Gastrocnemius medialis (tissue), 4 donors: ENCODE data around the gene PRM1. TPM values are rescaled to one million over a fixed set of nuclear protein-coding genes. Genes with fewer than 3 reads are reported as not detected.
"Not testable (repeated sequence)": the region's sequence is repeated elsewhere in the genome, so short reads cannot be mapped to it uniquely, and the experiment has no call there.

Experiments
- ATAC-seq, 2 donors: fragments of 150-250 bp; one replicate each; pipeline ENCODE4 v1.9.1; 2016
- DNase-seq, 2 donors: peaks; one replicate each; pipeline ENCODE4 v3.0.0-alpha.2; 2019
- H3K27ac ChIP-seq, 4 donors: fragments of 200-600 bp; sonication (generic); 1 replicate in 1 of 4; 2 replicates in 3 of 4; pipeline ENCODE4 v1.5.1; 2016 to 2018; ENCODE audit warnings: mild to moderate bottlenecking in 2 of 4, moderate library complexity in 1 of 4
- H3K27me3 ChIP-seq, 3 donors: fragments of 200-600 bp; sonication (generic) in 2 of 3; 1 replicate in 1 of 3; 2 replicates in 2 of 3; pipeline versions ENCODE4 v1.5.1 to v1.6.0; 2016 to 2019; ENCODE audit warnings: mild to moderate bottlenecking in 1 of 3, moderate library complexity in 1 of 3
- H3K36me3 ChIP-seq, 2 donors: fragments of 200-600 bp; sonication (generic) in 1 of 2; one replicate each; pipeline ENCODE4 v1.5.1; 2017 to 2018
- H3K4me1 ChIP-seq, 2 donors: fragments of 200-600 bp; sonication (generic) in 1 of 2; one replicate each; pipeline ENCODE4 v1.5.1; 2016 to 2017; ENCODE audit warnings: mild to moderate bottlenecking in 2 of 2
- H3K4me3 ChIP-seq, 4 donors: fragments of 200-600 bp; sonication (generic) in 3 of 4; 1 replicate in 1 of 4; 2 replicates in 3 of 4; pipeline ENCODE4 v1.5.1; 2016 to 2019; ENCODE audit warnings: mild to moderate bottlenecking in 2 of 4
- H3K9me3 ChIP-seq, 3 donors: fragments of 200-600 bp; sonication (generic) in 2 of 3; 1 replicate in 1 of 3; 2 replicates in 2 of 3; pipeline ENCODE4 v1.5.1; 2016 to 2019
- POLR2A ChIP-seq, 2 donors: fragments of 450-650 bp; IDR thresholded peaks; one replicate each; pipeline ENCODE4 v1.6.1; 2017; ENCODE audit warnings: antibody characterized with exemption in 2 of 2, mild to moderate bottlenecking in 2 of 2, moderate library complexity in 2 of 2
- in situ Hi-C, 4 donors: fragments of 200-750 bp; cut with MboI; loops; one replicate each; pipeline versions ENCODE4 v1.15.0 to v1.8.0; 2017; ENCODE audit warnings: low sequenced_read_pairs in 4 of 4
- intact Hi-C: fragments of 100-400 bp; cut with DNase I; formaldehyde crosslinking; loops from one replicate; pipeline ENCODE4 v1.15.1; 2023; ENCODE audit warnings: low total_unique reads
- total RNA-seq, 4 donors: library from RNA; depleted of rRNA; stranded (reverse); fragments of >200 nt; gene quantifications; one replicate each; pipeline versions ENCODE4 v1.1.0 to v1.2.3, GENCODE V29; 2016
- TF ChIP-seq, protein P1 (sequence below), 5 experiments: fragments of 450-650 bp in 3 of 5; fragments of 200-600 bp in 2 of 5; sonication (generic) in 2 of 5; IDR thresholded peaks in 4 of 5; conservative IDR thresholded peaks in 1 of 5; 1 replicate in 4 of 5; 2 replicates in 1 of 5; pipeline ENCODE4 v1.5.1; 2016 to 2019; ENCODE audit warnings: antibody characterized with exemption in 5 of 5, mild to moderate bottlenecking in 3 of 5, moderate library complexity in 3 of 5

The PRM1 gene
- total RNA-seq, 4 donors from 2014 or later, result not detected

DNA sequence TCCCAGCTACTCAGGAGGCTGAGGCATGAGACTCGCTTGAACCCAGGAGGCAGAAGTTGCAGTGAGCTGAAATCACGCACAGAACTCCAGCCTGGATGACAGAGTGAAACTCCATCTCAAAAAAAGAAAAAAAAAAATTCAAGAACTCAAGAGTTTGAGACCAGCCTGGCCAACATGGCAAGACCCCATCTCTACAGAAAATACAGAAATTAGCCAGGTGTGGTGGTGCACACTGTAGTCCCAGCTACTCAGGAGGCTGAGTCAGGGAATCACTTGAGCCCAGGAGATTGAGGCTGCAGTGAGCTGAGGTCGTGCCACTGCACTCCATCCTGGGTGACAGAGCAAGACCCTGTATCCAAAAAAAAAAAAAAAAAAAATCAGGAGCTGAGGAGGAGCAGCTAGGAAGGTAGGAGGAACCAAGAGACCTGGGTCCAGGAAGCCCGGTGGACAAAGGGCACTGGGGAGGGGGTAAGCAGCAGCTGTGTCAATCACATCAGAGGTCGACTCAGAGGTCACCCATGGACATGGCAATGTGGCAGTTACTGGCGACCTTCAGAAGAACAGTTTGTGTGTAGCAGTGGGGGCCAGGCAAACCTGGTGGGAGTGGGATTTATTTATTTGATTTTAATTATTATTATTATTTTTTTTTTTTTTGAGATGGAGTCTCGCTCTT, 11.1 kb upstream of the PRM1 start:
- no peak for ATAC-seq
- TF ChIP-seq, protein P1, sequence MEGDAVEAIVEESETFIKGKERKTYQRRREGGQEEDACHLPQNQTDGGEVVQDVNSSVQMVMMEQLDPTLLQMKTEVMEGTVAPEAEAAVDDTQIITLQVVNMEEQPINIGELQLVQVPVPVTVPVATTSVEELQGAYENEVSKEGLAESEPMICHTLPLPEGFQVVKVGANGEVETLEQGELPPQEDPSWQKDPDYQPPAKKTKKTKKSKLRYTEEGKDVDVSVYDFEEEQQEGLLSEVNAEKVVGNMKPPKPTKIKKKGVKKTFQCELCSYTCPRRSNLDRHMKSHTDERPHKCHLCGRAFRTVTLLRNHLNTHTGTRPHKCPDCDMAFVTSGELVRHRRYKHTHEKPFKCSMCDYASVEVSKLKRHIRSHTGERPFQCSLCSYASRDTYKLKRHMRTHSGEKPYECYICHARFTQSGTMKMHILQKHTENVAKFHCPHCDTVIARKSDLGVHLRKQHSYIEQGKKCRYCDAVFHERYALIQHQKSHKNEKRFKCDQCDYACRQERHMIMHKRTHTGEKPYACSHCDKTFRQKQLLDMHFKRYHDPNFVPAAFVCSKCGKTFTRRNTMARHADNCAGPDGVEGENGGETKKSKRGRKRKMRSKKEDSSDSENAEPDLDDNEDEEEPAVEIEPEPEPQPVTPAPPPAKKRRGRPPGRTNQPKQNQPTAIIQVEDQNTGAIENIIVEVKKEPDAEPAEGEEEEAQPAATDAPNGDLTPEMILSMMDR (IDR thresholded peaks at IDR 0.05 in 4 of 5, conservative IDR thresholded peaks at IDR 0.05 in 1 of 5), result no peak
- no peak for TF ChIP-seq POLR2A (IDR thresholded peaks at IDR 0.05)
- in situ Hi-C loops, result no loop called here

DNA sequence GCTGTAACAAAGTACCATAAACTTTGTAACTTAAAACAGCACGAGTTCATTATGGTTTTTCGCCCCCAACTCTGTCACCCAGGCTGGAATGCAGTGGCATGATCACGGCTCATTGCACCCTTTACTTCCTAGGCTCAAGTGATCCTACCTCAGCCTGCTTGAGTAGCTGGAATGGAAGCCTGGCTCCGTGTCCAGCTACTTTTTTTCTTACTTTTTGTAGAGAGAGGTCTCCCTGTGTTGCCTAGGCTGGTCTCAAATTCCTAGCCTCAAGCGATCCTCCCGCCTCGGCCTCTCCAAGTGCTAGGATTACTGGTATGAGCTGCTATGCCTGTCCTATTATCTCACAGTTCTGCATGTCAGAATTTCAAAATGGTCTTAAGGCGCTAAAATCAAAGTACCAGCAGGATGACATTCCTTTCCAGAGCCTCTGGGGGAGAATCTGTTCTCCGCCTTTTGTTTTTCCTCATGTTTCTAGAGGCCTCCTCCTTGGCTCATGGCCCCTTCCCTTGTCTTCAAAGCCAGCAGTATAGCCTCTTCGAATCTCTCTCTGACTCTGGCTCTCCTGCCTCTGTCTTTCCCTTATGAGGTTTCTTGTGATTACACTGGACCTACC, 10.1 kb upstream of the PRM1 start:
- H3K27ac ChIP-seq, result no peak overlapping the region
- no peak for ATAC-seq
- no peaks in the 10 kb centered on the region for H3K9me3 ChIP-seq
- in situ Hi-C loops (no loop called here), intact Hi-C loops (no loop called here)
- no peaks in the 10 kb centered on the region for H3K36me3 ChIP-seq
- no peaks in the 10 kb centered on the region for H3K27me3 ChIP-seq
- H3K4me1 ChIP-seq, result no peaks in the 10 kb centered on the region
- DNase-seq, result no peak
- TF ChIP-seq POLR2A (IDR thresholded peaks at IDR 0.05), result no peak
- TF ChIP-seq, protein P1 (IDR thresholded peaks at IDR 0.05 in 4 of 5, conservative IDR thresholded peaks at IDR 0.05 in 1 of 5), result no peak
- no peak overlapping the region for H3K4me3 ChIP-seq

More for the DNA sequence above, 11.1 kb upstream of the PRM1 start:
- no peak overlapping the region for H3K4me3 ChIP-seq
- no peaks in the 10 kb centered on the region for H3K9me3 ChIP-seq
- DNase-seq, result no peak
- no peaks in the 10 kb centered on the region for H3K27me3 ChIP-seq
- peaks cover 1 to 5% of the 10 kb centered on the region in 2 donors for H3K4me1 ChIP-seq
- no peak overlapping the region for H3K27ac ChIP-seq
- intact Hi-C loops, result no loop called here
- no peaks in the 10 kb centered on the region for H3K36me3 ChIP-seq

DNA sequence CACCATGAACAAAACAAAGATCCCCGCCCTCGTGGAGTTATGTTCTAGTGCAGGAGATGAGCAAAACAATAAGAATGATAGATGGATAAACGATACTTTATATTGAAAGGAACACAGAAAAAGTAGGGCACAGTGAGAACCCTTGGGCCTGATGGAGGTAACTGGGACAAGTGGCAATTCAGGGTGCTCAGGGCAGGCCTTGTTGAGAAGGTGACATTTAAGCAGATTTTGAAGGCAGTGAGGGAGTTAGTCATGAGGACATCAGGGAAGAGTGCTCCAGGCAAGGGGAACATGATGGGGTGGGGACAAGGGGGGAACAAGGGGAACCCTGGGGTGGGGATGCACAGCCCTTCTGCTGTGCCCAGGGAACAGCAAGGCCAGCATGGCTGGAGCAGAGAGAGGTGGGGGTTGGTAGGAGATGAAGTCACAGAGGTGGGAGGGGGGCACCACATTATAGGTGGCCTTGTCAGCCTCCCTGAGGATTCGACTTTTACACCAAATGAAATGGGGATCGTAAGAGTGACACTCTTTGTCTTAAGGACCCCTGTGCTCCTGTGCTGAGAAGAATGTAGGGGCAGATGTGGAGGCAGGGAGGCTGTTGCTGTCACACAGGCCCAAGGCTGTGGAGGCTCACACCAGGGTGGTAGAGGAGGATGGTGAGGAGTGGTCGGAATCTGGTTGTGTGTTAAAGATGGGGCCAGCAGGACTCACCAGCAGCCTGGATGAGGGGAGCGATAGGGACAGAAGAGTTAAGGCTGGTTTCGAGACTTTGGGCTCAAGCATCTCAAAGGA, 9.2 kb upstream of the PRM1 start:
- intact Hi-C loops, result no loop called here
- no peak overlapping the region for H3K4me3 ChIP-seq
- no peaks in the 10 kb centered on the region for H3K9me3 ChIP-seq
- H3K4me1 ChIP-seq, result no peaks in the 10 kb centered on the region
- no peaks in the 10 kb centered on the region for H3K27me3 ChIP-seq
- in situ Hi-C loops, result no loop called here
- no peaks in the 10 kb centered on the region for H3K36me3 ChIP-seq
- H3K27ac ChIP-seq, result no peak overlapping the region
- no peak for DNase-seq
- ATAC-seq, result no peak
- TF ChIP-seq, protein P1 (IDR thresholded peaks at IDR 0.05 in 4 of 5, conservative IDR thresholded peaks at IDR 0.05 in 1 of 5), result no peak
- no peak for TF ChIP-seq POLR2A (IDR thresholded peaks at IDR 0.05)

DNA sequence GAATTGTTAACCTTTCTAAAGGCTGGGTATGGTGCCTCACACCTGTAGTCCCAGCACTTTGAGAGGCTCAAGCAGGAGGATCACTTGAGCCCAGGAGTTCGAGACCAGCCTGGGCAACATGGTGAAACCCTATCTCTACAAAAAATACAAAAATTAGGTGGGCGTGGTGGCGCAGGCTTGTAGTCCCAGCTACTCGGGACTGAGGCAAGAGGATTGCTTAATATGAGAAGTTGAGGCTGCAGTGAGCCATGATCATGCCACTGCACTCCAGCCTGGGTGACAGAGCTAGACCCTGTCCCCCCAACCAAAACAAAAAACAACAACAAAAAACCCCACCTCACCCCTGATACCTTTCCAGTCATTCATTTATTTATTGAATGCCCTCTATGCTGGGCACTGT, 8.6 kb upstream of the PRM1 start:
- in situ Hi-C loops, H3K36me3 ChIP-seq, intact Hi-C loops, H3K4me3 ChIP-seq, ATAC-seq, H3K27ac ChIP-seq, H3K9me3 ChIP-seq, DNase-seq, H3K27me3 ChIP-seq, H3K4me1 ChIP-seq: not testable (repeated sequence)

DNA sequence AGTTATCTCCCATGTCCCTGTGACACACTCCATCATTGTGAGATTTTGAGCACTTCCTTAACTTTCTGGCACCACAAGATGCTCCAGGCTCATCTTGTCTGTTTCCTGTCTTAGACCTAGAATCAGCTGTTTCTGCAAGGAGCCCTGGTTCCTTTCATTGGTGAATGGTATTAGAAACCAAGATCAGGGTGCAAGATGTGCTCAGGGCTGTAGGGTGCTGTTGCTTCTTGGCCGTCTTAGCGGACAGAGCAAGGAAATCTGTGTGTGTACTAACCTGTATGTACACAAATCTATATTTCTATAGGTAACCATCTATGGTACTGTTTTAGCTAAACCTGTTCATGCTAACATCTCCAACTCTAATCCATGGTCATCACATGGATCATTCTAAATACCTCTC, 8.1 kb upstream of the PRM1 start:
- intact Hi-C loops (no loop called here), in situ Hi-C loops (no loop called here)
- H3K4me3 ChIP-seq, result no peak overlapping the region

More for the DNA sequence above, 8.1 kb upstream of the PRM1 start:
- Histone ChIP-seq H3K4me1 (no peaks in the 10 kb centered on the region), H3K9me3 (no peaks in the 10 kb centered on the region), H3K36me3 (no peaks in the 10 kb centered on the region), H3K27ac (no peak overlapping the region), H3K27me3 (no peaks in the 10 kb centered on the region)
- TF ChIP-seq, protein P1 (IDR thresholded peaks at IDR 0.05 in 4 of 5, conservative IDR thresholded peaks at IDR 0.05 in 1 of 5), result no peak
- TF ChIP-seq POLR2A (IDR thresholded peaks at IDR 0.05), result no peak
- ATAC-seq (no peak), DNase-seq (no peak)
